CD4-positive, alpha-beta memory T cell (primary cell): Measurements from ENCODE around the gene NEGR1. TPM values are rescaled to one million over a fixed set of nuclear protein-coding genes. Genes with fewer than 3 reads are reported as not detected.

Experiments used
- CTCF ChIA-PET: fragments of 350-600 bp; sonication (Branson Sonifier 250); formaldehyde crosslinking; loops from one replicate; lab custom pipeline; 2021; ENCODE audit warnings: inconsistent platforms; ENCODE audit not compliant: partially characterized antibody; lab: Charles Lee
- POLR2A ChIA-PET: fragments of 350-600 bp; sonication (Branson Sonifier 250); formaldehyde crosslinking; loops from one replicate; lab custom pipeline; 2021; ENCODE audit not compliant: partially characterized antibody; lab: Charles Lee
- DNase-seq, 5 donors: peaks; one replicate each; pipeline versions ENCODE4 v3.0.0 to v3.0.0-alpha.2; 2020 to 2022; ENCODE audit warnings: mixed read lengths in 1 of 5
- H3K27ac ChIP-seq: one replicate; pipeline ENCODE4 v1.7.0; 2013; ENCODE audit warnings: low read depth, low read length
- H3K27me3 ChIP-seq: 2 replicates; pipeline ENCODE4 v1.7.0; 2013; ENCODE audit warnings: mild to moderate bottlenecking, low read length, moderate library complexity; ENCODE audit not compliant: insufficient read depth
- H3K36me3 ChIP-seq: 2 replicates; pipeline ENCODE4 v1.7.0; 2013; ENCODE audit warnings: mild to moderate bottlenecking, low read length, moderate library complexity; ENCODE audit not compliant: insufficient read depth
- H3K4me1 ChIP-seq: 2 replicates; pipeline ENCODE4 v1.7.0; 2013; ENCODE audit warnings: mild to moderate bottlenecking, low read length, moderate library complexity; ENCODE audit not compliant: insufficient read depth
- H3K4me3 ChIP-seq, 2 donors: one replicate each; pipeline ENCODE4 v1.7.0; 2013; ENCODE audit warnings: low read length in 2 of 2, mild to moderate bottlenecking in 1 of 2
- H3K9me3 ChIP-seq, 2 donors: one replicate each; pipeline ENCODE4 v1.7.0; 2013; ENCODE audit warnings: low read length in 2 of 2, control low read depth in 1 of 2; ENCODE audit not compliant: control insufficient read depth in 1 of 2
- H3K27ac Mint-ChIP-seq, 7 donors: one replicate each; pipeline ENCODE4 v1.8.0; 2020 to 2021; ENCODE audit warnings: mixed read lengths in 7 of 7, mild to moderate bottlenecking in 6 of 7, inconsistent platforms in 3 of 7, moderate library complexity in 3 of 7
- H3K27me3 Mint-ChIP-seq, 2 donors: one replicate each; pipeline ENCODE4 v1.8.0; 2020 to 2021; ENCODE audit warnings: mixed read lengths in 2 of 2
- H3K36me3 Mint-ChIP-seq, 2 donors: one replicate each; pipeline ENCODE4 v1.8.0; 2020 to 2021; ENCODE audit warnings: mixed read lengths in 2 of 2, inconsistent platforms in 1 of 2, mild to moderate bottlenecking in 1 of 2
- H3K4me1 Mint-ChIP-seq, 4 donors: one replicate each; pipeline ENCODE4 v1.8.0; 2020 to 2021; ENCODE audit warnings: mixed read lengths in 4 of 4, mild to moderate bottlenecking in 1 of 4
- H3K4me3 Mint-ChIP-seq, 8 donors: one replicate each; pipeline ENCODE4 v1.8.0; 2020 to 2021; ENCODE audit warnings: mixed read lengths in 8 of 8, mild to moderate bottlenecking in 7 of 8, moderate library complexity in 6 of 8, inconsistent platforms in 3 of 8
- H3K9me3 Mint-ChIP-seq, 8 donors: one replicate each; pipeline ENCODE4 v1.8.0; 2020 to 2021; ENCODE audit warnings: mixed read lengths in 8 of 8, mild to moderate bottlenecking in 5 of 8, inconsistent platforms in 3 of 8, moderate library complexity in 1 of 8
- intact Hi-C: fragments of 100-400 bp; cut with micrococcal nuclease; formaldehyde crosslinking; loops from one replicate; pipeline ENCODE4 v1.15.1; 2023
- polyA plus RNA-seq, 2 donors: library from polyadenylated mRNA; unstranded; fragments of 300-500 nt; fragmentation: Illumina TruSeq; gene quantifications; one replicate each; pipeline ENCODE4 v1.2.3, GENCODE V29; 2021
- total RNA-seq, 2 experiments: library from RNA; stranded (reverse); gene quantifications; one replicate each; pipeline ENCODE4 v1.2.3, GENCODE V29; 2021

NEGR1 gene
- total and polyA plus RNA-seq, 4 experiments from 2014 or later = not detected

GRCh38 chr1:71774705-71775104 is 507.6 kb downstream of the NEGR1 start:
- no peaks in the 10 kb centered on the region for H3K27me3 ChIP-seq
- H3K4me1 Mint-ChIP-seq = no peaks in the 10 kb centered on the region
- no peaks in the 10 kb centered on the region for H3K27me3 Mint-ChIP-seq
- H3K36me3 ChIP-seq = no peaks in the 10 kb centered on the region
- no peak overlapping the region for H3K4me3 ChIP-seq
- DNase-seq = no peak
- intact Hi-C loops = no loop called here
- CTCF ChIA-PET = interaction anchor here (0.8 kb wide), 1 partner anchor 12 kb away, joined by 3 read pairs; no protein-coding TSS in a partner anchor
- H3K9me3 ChIP-seq = no peaks in the 10 kb centered on the region
- no peaks in the 10 kb centered on the region for H3K4me1 ChIP-seq
- POLR2A ChIA-PET = no interaction called here
- no peaks in the 10 kb centered on the region for H3K36me3 Mint-ChIP-seq
- H3K27ac Mint-ChIP-seq = no peak overlapping the region
- peaks cover 0 to 12% (median 5%) of the 10 kb centered on the region in 8 donors for H3K9me3 Mint-ChIP-seq
- no peak overlapping the region for H3K27ac ChIP-seq
- no peak overlapping the region for H3K4me3 Mint-ChIP-seq

DNA sequence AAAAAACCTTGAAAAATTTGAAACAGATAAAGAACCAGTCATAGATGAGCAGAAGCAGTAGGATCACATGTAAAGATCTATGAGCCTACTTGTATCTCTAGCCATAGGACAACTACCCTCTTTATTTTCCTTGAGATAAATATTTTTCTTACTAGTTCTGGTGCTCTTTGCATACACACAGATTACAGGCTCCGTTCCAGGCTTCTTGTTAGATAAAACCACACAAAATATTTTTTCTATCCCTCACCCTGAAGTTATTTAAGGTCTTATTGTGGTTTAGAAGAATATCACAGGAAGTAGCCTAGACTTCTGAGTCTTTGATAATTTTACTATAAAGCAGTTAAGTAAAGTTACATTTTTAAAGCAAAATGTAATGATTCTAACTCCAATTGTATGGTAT is 512.2 kb downstream of the NEGR1 start:
- H3K27me3 Mint-ChIP-seq = no peaks in the 10 kb centered on the region
- no peak overlapping the region for H3K4me3 Mint-ChIP-seq
- H3K27me3 ChIP-seq = no peaks in the 10 kb centered on the region
- POLR2A ChIA-PET = no interaction called here
- intact Hi-C loops = no loop called here
- no peak overlapping the region for H3K27ac ChIP-seq
- H3K4me3 ChIP-seq = no peak overlapping the region
- no peaks in the 10 kb centered on the region for H3K36me3 Mint-ChIP-seq
- H3K27ac Mint-ChIP-seq = no peak overlapping the region
- no peaks in the 10 kb centered on the region for H3K9me3 ChIP-seq
- H3K4me1 Mint-ChIP-seq = no peaks in the 10 kb centered on the region
- DNase-seq = no peak
- H3K36me3 ChIP-seq = no peaks in the 10 kb centered on the region
- CTCF ChIA-PET = no interaction called here
- H3K4me1 ChIP-seq = no peaks in the 10 kb centered on the region
- peaks cover 0 to 26% (median 10%) of the 10 kb centered on the region in 8 donors for H3K9me3 Mint-ChIP-seq

GRCh38 chr1:71766748-71767147 is 515.6 kb downstream of the NEGR1 start:
- Mint-ChIP-seq H3K4me1 (no peaks in the 10 kb centered on the region), H3K9me3 (peaks cover 0 to 30% (median 17%) of the 10 kb centered on the region in 8 donors), H3K27me3 (no peaks in the 10 kb centered on the region), H3K36me3 (no peaks in the 10 kb centered on the region), H3K4me3 (no peak overlapping the region), H3K27ac (no peak overlapping the region)
- Histone ChIP-seq H3K4me3 (no peak overlapping the region), H3K36me3 (no peaks in the 10 kb centered on the region), H3K4me1 (no peaks in the 10 kb centered on the region), H3K27me3 (no peaks in the 10 kb centered on the region), H3K27ac (no peak overlapping the region), H3K9me3 (no peaks in the 10 kb centered on the region)
- POLR2A ChIA-PET = no interaction called here
- CTCF ChIA-PET = no interaction called here
- DNase-seq = no peak
- intact Hi-C loops = no loop called here

- POLR2A ChIA-PET = no interaction called here
- Mint-ChIP-seq H3K4me1 (no peaks in the 10 kb centered on the region), H3K4me3 (no peak overlapping the region), H3K27me3 (no peaks in the 10 kb centered on the region), H3K27ac (no peak overlapping the region), H3K9me3 (peaks cover 0 to 29% (median 9%) of the 10 kb centered on the region in 8 donors), H3K36me3 (no peaks in the 10 kb centered on the region)
- DNase-seq = no peak
- Histone ChIP-seq H3K27me3 (no peaks in the 10 kb centered on the region), H3K9me3 (no peaks in the 10 kb centered on the region), H3K27ac (no peak overlapping the region), H3K4me3 (no peak overlapping the region), H3K4me1 (no peaks in the 10 kb centered on the region), H3K36me3 (no peaks in the 10 kb centered on the region)
- intact Hi-C loops = no loop called here
- CTCF ChIA-PET = interaction anchor here (0.5 kb wide), 1 partner anchor 12 kb away, joined by 3 read pairs; no protein-coding TSS in a partner anchor
Measured at GRCh38 chr1:71762514-71763255, 519.7 kb downstream of the NEGR1 start.

DNA sequence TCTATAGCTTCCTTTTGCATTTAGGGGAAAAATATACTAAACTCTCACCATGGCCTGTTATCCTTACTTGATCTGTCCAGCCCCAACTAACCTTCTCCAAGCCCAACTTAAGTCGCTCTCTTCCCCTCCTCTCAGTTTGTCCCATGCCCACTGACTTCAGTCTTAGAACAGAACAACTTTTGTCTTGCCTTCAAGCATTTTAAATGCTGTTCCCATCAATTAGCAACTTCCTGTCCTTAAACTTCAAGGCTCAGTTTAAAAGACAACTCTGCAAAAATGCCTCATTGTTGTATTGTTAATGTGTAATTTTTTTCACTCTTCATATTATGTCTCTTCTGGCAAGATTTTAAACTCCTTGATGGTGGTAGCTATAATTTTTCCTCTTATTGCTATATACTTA is 526.9 kb downstream of the NEGR1 start:
- Mint-ChIP-seq H3K36me3 (no peaks in the 10 kb centered on the region), H3K27ac (no peak overlapping the region), H3K27me3 (no peaks in the 10 kb centered on the region), H3K4me1 (no peaks in the 10 kb centered on the region), H3K4me3 (no peak overlapping the region), H3K9me3 (peaks cover 0 to 16% (median 5%) of the 10 kb centered on the region in 8 donors)
- CTCF ChIA-PET = no interaction called here
- Histone ChIP-seq H3K36me3 (no peaks in the 10 kb centered on the region), H3K4me1 (no peaks in the 10 kb centered on the region), H3K27me3 (no peaks in the 10 kb centered on the region), H3K4me3 (no peak overlapping the region), H3K9me3 (no peaks in the 10 kb centered on the region), H3K27ac (no peak overlapping the region)
- no peak for DNase-seq
- intact Hi-C loops = no loop called here
- POLR2A ChIA-PET = no interaction called here

DNA sequence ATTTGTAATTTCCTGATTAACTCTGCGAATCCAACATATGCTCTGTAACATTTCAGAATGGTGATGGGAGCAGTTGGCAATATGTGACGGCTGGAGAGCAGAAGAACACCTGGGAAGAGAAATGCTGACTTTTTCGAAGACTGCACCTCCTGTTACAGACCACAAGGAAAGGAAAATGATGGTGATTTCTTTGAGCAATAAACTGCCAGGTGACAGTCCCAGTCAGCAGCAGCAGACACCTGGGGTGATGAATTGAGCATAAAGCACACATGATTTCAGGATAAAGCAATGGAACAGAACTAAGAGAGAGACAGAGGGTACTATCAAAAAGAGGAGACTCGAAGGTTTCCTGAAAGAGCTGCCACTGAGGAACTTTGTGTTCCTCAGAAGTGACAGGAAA is 528.6 kb downstream of the NEGR1 start:
- H3K4me1 ChIP-seq = no peaks in the 10 kb centered on the region
- CTCF ChIA-PET = no interaction called here
- DNase-seq = no peak
- Mint-ChIP-seq H3K27me3 (no peaks in the 10 kb centered on the region), H3K9me3 (peaks cover 0 to 16% (median 6%) of the 10 kb centered on the region in 8 donors), H3K4me1 (no peaks in the 10 kb centered on the region), H3K36me3 (no peaks in the 10 kb centered on the region), H3K27ac (no peak overlapping the region), H3K4me3 (no peak overlapping the region)
- no peaks in the 10 kb centered on the region for H3K36me3 ChIP-seq
- H3K27ac ChIP-seq = no peak overlapping the region
- POLR2A ChIA-PET = no interaction called here
- H3K27me3 ChIP-seq = no peaks in the 10 kb centered on the region
- no peaks in the 10 kb centered on the region for H3K9me3 ChIP-seq
- intact Hi-C loops = no loop called here
- H3K4me3 ChIP-seq = no peak overlapping the region

DNA sequence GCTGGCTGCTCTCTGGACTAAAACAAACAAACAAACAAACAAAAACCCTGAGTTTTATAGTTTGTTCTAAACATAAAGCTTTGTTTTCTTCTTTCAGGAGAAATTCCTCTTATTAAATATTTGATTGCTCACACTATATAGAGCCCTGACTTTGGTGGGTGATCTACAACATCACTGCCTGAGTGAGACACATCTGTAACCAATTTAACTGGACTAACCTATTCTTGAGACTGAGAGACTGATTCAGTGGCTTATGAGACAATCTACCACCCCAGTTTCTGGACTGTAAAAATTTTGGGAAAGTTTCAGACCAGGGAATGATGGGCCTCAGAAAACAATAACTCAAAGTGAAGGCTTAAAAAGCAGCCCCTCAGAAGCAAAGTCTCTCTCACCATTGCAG is 537.0 kb downstream of the NEGR1 start:
- no peaks in the 10 kb centered on the region for H3K4me1 ChIP-seq

More for the DNA sequence above, 537.0 kb downstream of the NEGR1 start:
- no peak for DNase-seq
- Histone ChIP-seq H3K9me3 (no peaks in the 10 kb centered on the region), H3K4me3 (no peak overlapping the region), H3K36me3 (no peaks in the 10 kb centered on the region), H3K27me3 (no peaks in the 10 kb centered on the region), H3K27ac (no peak overlapping the region)
- POLR2A ChIA-PET = no interaction called here
- CTCF ChIA-PET = no interaction called here
- intact Hi-C loops = no loop called here
- Mint-ChIP-seq H3K4me3 (no peak overlapping the region), H3K36me3 (no peaks in the 10 kb centered on the region), H3K27me3 (no peaks in the 10 kb centered on the region), H3K4me1 (no peaks in the 10 kb centered on the region), H3K27ac (no peak overlapping the region), H3K9me3 (peaks cover 1 to 21% (median 4%) of the 10 kb centered on the region in 8 donors)
